MM.1S (cell line): ENCODE results near the gene LMAN2L.

Source experiments
- CTCF ChIP-seq: fragments of 300-600 bp; sonication (generic); IDR thresholded peaks from 2 replicates; pipeline ENCODE4 v1.5.1; 2016; ENCODE audit warnings: antibody characterized with exemption, low read length, mixed read lengths
- EZH2 ChIP-seq: fragments of 300-600 bp; sonication (generic); optimal IDR thresholded peaks from 2 replicates; pipeline ENCODE3; 2017; ENCODE audit warnings: low read depth, mild to moderate bottlenecking, antibody characterized with exemption, low read length, mixed read lengths

- no peak for TF ChIP-seq CTCF
- TF ChIP-seq EZH2, result no peak
Measured at GRCh38 chr2:96689431-96689991, 50.4 kb downstream of the LMAN2L start.
